Transverse colon (tissue), 3 donors: ENCODE results near the gene HMGN1.

Source experiments
- CTCF ChIP-seq, 5 experiments: fragments of 200-600 bp in 3 of 5; fragments of 450-650 bp in 2 of 5; sonication (generic) in 3 of 5; IDR thresholded peaks; 1 replicate in 2 of 5; 2 replicates in 3 of 5; pipeline ENCODE4 v1.5.1; 2016 to 2017; ENCODE audit warnings: antibody characterized with exemption in 5 of 5, inconsistent platforms in 3 of 5, mild to moderate bottlenecking in 2 of 5, moderate library complexity in 1 of 5
- EP300 ChIP-seq: sonication (generic); formaldehyde crosslinking; IDR thresholded peaks from one replicate; pipeline ENCODE4 v1.6.1; 2017; ENCODE audit warnings: antibody characterized with exemption, low read depth
- POLR2A ChIP-seq: fragments of 450-650 bp; IDR thresholded peaks from one replicate; pipeline ENCODE4 v1.6.1; 2016; ENCODE audit warnings: antibody characterized with exemption, mild to moderate bottlenecking, moderate library complexity

GRCh38 chr21:39314143-39315027 is 34.5 kb downstream of the HMGN1 start:
- no peak for TF ChIP-seq EP300
- TF ChIP-seq CTCF (IDR thresholded peaks at IDR 0.05), result peak in 1 of 5 experiments; percentile 6
- peak; percentile 18 for TF ChIP-seq POLR2A
